Left kidney (tissue), 8 donors: ENCODE measurements around the gene PTGDR2. TPM values are rescaled to one million over a fixed set of nuclear protein-coding genes. Genes with fewer than 3 reads are reported as not detected.

Experiments
- DNase-seq: peaks from one replicate; pipeline ENCODE4 v3.0.0-alpha.2; 2013
- long read RNA-seq, 8 donors: transcript quantifications; one replicate each; lab custom pipeline, GENCODE V29; 2026
- polyA plus RNA-seq: library from polyadenylated mRNA; unstranded; fragments of 120-200 nt; gene quantifications from one replicate; pipeline ENCODE4 v1.2.1, GENCODE V29; 2013; ENCODE audit not compliant: insufficient read length

Gene PTGDR2
- polyA plus RNA-seq, result 0.17 TPM
- long read RNA-seq, donor 1, partial matches to known transcripts, result 0 of 1 reads
- long read RNA-seq, donor 1, other reads (novel, unspliced or antisense), result 0 of 1 reads
- long read RNA-seq, donor 2, result 0 reads
- long read RNA-seq, donor 3, result 0 reads
- long read RNA-seq, donor 4, result 0 reads
- long read RNA-seq, donor 5, result 0 reads
- long read RNA-seq, donor 6, result 0 reads
- long read RNA-seq, donor 7, partial matches to known transcripts, result 0 of 1 reads
- long read RNA-seq, donor 7, other reads (novel, unspliced or antisense), result 0 of 1 reads
- long read RNA-seq, donor 8, result 0 reads

DNA sequence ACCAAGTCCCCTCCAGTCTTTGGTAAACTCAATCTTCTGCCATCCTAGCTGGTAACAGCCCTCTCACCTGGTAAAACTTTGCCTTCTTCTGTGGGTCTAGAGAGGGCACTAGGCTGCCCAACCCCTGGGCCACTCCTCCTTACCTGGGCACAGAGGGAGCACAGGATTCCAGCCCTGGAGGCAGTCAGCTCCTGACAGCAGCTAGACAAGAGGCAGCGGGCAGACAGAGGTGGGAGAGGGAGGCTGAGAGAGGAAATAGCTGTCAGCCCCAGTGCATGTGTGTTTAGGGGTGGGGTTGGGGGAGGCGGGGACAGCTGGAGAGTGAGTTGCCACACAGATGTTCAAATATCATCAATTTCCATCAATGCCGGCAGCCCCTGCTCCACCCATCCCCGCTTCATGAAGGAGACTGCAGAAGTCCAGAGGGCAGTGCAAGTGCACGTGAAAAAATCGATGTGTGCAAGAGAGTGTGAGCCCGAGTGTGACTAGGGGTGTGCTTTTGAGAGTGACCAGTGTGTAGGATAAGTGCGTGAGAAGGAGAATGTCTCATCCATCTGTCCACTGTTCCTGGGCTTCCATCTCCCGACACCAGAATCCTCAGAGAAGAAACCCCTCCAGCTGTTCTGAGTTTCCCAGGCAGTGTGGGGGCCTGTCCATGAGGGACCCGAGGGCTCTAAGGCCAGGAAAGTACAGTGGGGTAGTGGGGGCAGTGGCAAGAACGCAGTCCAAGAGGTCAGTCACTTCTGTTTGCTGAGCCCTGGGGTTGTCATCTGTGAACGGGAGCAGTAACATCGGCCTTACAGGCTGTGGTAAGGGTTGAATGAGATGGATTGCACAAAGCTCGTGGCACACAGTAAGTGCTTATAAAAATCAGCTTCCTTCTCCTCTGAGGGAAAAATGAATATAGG is at the start of gene PTGDR2:
Gene PTGDR2 (minus strand): TSS at position 225 of the 908 bp plus-strand sequence. CDS start 2,228 bp downstream, outside the sequence.
- no peak for DNase-seq

- no peak for DNase-seq
Observed at GRCh38 chr11:60905047-60905446, 49.3 kb upstream of the PTGDR2 start.

- no peak for DNase-seq
Observed at GRCh38 chr11:60902625-60903024, 46.9 kb upstream of the PTGDR2 start.

DNA sequence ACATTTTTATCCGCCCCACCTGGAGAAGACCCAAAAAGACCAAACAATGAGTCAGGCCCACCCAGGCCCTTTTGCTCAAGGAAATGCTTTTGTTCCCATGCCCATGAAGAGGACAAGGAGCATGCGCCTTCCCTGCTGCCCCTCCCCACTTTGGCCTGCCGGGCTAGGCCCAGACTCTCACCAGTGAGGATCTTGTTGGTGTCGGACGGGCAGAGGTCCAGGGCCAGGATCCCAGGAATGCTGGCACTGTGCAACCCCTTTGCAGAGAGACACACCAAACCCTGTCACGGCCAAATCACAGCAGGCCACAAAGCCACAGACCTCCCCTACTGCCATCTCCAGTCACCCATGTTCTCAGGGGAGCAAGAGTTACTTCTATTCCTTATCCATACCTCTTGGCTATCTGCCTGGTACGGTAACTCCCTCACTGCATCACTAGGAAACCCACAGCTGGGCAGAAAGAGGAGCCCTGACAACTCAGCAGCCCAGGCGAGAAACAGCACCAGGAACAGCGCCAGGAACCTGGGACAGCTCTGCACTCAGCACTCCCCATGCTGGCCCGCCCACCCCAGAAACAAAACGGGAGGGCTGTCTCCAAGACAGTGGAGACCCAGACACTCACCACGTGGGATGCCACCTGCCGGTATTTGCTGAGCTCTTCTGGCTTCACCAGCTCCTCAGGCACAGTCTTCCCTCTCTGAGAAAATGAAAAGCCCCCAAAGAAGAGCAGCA is 45.1 kb upstream of the PTGDR2 start:
- no peak for DNase-seq

DNA sequence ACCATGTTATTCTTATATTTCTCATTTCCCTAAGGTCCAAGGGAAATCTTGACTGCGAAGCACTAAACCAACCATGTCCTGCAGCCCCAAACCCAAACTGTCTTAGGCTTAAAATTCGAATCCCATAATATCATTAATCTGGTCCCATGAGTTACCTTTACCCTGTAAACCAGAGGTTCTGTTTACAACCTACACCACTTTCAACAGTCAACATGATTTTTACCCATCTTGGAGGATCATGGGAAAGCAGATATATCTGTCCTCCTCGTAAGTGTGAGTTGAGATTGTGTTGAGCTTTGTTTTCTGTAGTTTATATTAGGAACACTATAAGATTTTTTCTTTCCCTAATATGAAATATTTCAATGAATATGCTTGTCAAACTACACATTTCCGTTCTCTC is 44.2 kb upstream of the PTGDR2 start:
- no peak for DNase-seq

DNA sequence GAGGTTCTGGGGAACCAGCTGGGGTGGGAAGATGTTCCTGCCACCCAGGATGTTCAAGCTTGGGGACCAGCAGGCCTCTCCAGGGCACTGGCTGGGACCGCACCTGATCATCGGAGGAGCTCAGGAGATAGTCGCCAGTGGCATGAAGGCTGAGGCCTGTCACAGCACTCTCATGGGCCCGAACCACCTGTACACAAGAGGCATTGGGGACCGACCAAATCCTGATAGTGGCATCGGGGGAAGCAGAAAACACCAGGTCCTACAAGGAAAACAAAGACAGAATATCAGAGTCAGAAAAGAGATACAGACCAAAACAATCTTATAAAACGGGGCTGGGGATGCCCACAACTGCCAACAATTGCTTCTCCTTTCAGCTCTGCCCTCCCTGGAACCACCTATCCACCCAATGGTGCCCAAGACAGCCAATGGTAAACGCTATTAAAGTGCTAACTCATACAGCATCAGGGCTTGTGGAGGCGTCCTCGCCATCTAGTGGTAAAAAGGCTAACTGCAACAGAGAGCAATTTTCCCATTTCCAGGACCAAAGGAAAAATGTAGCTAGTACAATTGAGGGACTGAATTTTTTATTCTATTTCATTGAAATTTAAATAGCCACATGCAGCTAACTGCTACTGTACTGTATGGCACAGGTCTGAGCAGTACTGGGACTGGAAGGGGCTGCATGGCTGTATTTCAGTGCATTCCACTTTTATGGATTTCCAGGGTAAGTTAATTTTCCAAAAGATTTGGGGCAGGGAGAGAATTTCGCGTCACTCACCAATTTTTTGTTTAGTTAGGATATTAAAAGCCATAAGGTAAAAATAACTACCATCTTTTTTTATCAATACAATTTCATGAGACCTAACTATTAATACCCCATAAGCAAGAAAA is 43.5 kb upstream of the PTGDR2 start:
- DNase-seq, result no peak

GRCh38 chr11:60897496-60897895 is 41.7 kb upstream of the PTGDR2 start:
- no peak for DNase-seq

- DNase-seq, result no peak
Observed at GRCh38 chr11:60895687-60896086, 39.9 kb upstream of the PTGDR2 start.

- no peak for DNase-seq
Observed at GRCh38 chr11:60891103-60891741, 35.5 kb upstream of the PTGDR2 start.

GRCh38 chr11:60890696-60891095 is 34.9 kb upstream of the PTGDR2 start:
- DNase-seq, result no peak

DNA sequence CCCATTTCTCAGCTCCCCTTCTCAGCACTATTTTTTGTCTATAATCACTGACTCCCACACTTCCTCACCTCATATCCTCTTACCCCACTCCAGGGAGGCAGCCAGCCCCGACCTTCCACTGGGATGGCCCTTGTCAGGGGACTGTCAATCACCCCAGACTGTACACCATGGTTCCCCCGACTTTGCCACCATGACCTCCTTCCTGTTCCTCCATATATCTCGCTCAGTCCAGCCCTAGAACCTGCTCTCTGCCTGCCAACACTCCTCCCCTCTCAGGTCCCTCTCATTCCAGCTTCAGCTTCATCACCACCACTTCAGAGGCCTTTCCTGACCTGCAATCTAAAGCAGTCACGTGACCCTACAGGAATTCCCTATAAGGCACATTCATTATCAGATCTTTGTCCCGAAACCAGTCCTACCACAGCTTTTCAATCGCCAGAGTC is 34.1 kb upstream of the PTGDR2 start:
- DNase-seq, result no peak

GRCh38 chr11:60887556-60887955 is 31.8 kb upstream of the PTGDR2 start:
- no peak for DNase-seq

GRCh38 chr11:60880643-60881282 is 25.0 kb upstream of the PTGDR2 start:
- DNase-seq, result no peak

DNA sequence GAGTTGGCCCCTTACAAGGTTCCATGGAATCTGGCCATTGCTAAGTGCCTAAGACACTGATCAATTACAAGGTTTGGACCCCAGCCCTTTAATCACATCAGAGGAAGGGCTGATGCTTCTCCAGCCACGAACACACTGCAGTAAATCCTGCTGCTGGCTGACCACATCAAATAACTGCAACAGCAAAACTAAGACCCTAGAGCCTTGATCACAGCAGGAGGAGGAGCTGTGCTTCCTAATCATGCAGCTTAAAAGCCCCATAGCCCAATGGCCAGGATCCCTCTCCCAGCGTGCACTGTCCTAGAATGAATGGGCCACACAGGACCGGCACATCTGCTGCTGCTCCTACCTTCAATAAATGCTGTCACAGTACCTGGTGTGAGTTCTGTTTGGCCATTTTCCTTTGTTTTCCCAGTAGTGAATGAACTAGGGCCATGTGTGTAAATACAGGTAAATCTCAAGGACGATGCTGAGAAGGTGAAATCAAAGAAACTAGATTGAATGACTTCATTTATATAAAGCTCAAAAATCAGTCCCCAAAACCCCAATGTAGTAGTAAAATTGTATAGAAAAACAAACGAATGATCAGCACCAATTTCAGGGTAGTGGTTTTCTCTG is 24.3 kb upstream of the PTGDR2 start:
- no peak for DNase-seq

- DNase-seq, result no peak
Observed at GRCh38 chr11:60879104-60879503, 23.4 kb upstream of the PTGDR2 start.

DNA sequence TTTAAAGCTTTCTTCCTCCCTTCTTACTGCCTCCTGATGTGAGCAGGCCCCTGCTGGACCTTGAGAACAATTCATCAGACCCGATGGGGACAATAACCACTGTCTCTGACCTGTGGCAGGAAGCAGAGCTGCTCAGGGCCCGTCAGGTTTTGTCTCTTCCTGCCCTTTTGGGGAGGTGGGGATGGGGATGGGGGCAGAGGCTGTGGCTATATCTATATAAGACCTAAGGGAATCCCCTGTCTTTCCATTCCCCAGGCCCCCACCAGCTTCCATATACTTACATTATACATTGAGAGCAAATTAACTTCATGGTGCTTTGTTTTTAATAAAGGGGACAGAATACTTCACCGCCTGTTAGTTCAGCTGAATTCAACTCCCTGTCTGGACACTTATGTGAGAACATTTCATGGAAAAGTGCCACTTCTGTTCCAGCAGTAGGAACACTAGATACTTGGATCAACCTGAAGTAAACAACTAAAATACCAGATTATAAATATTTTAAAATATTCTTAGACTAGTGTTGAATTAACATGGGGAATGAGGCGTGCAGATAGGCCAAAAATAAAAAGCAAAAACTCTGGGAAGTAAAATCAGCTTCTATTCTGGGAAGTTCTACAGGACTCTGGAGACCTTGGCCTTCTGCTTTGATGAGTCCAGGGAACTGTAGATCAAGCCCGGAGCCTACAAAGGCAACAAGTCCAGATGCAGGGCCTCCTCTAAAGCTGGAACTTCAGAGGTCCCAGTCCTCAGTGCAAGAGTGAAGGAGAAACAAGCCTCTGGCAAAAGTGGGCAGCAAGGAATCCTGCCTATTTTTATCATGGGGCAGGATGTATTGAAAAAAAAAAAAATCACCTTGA is 22.7 kb upstream of the PTGDR2 start:
- no peak for DNase-seq

GRCh38 chr11:60876168-60876485 is 20.4 kb upstream of the PTGDR2 start:
- no peak for DNase-seq

GRCh38 chr11:60875366-60876167 is 19.8 kb upstream of the PTGDR2 start:
- DNase-seq, result no peak
